ENCODE results near the gene SEMA6D. TPM values are rescaled to one million over a fixed set of nuclear protein-coding genes. Genes with fewer than 3 reads are reported as not detected.

SEMA6D gene
- total RNA-seq, 4 donors from 2014 or later, result 23.3 to 59.4 (median 42.7) TPM

GRCh38 chr15:47766406-47766805 lies 49.1 kb downstream of the SEMA6D start:
- Histone ChIP-seq H3K27ac (no peak overlapping the region), H3K36me3 (peaks cover 0 to 50% (median 24%) of the 10 kb centered on the region in 4 donors), H3K4me3 (no peak overlapping the region), H3K9me3 (no peaks in the 10 kb centered on the region), H3K27me3 (no peaks in the 10 kb centered on the region), H3K4me1 (no peaks in the 10 kb centered on the region)
- in situ Hi-C loops (cut with MboI; ENCODE audit: low pct_ligation_motif_present in 1 of 4, low pct_unique_long_range_greater_than_20kb in 1 of 4, low sequenced_read_pairs in 3 of 4), result no loop called here
- TF ChIP-seq EP300 (IDR thresholded peaks at IDR 0.05; ENCODE audit: low read depth) (no peak), CTCF (IDR thresholded peaks at IDR 0.05) (no peak), POLR2A (IDR thresholded peaks at IDR 0.05) (no peak), POLR2AphosphoS5 (IDR thresholded peaks at IDR 0.05) (no peak)
- intact Hi-C loops (cut with DNase I; ENCODE audit: low total_unique reads), result no loop called here
- DNase-seq, result no peak
- WGBS, 2 donors (ENCODE audit: low coverage in 1 of 2), result 80 to 86% methylated on average over 4 to 5 of the region's 5 CpGs

DNA sequence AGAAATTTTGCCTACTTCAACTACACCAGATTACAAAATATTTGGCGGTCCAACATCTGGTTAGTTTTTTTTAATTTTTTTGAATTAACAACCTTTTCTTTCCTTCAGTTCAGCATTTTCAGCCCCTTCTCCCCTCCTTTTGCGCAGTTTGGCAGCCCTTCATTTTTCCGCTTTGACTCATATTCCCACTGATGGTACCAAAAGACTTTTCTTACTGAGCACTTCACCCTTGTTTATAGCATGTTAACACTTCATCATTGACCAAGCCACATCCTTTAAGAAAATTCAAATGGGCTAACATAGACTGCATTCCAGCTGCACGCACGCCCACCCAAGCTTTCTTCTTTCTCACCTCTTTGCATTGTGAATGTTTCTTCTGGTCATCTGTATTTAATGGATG lies 49.7 kb downstream of the SEMA6D start:
- peaks cover 0 to 50% (median 24%) of the 10 kb centered on the region in 4 donors for H3K36me3 ChIP-seq
- intact Hi-C loops (cut with DNase I; ENCODE audit: low total_unique reads) (no loop called here), in situ Hi-C loops (cut with MboI; ENCODE audit: low pct_ligation_motif_present in 1 of 4, low pct_unique_long_range_greater_than_20kb in 1 of 4, low sequenced_read_pairs in 3 of 4) (no loop called here)
- no peak for TF ChIP-seq CTCF (IDR thresholded peaks at IDR 0.05)
- TF ChIP-seq EP300 (IDR thresholded peaks at IDR 0.05; ENCODE audit: low read depth), result no peak
- no peak for TF ChIP-seq POLR2AphosphoS5 (IDR thresholded peaks at IDR 0.05)
- TF ChIP-seq POLR2A (IDR thresholded peaks at IDR 0.05), result no peak
- H3K4me3 ChIP-seq, result no peak overlapping the region
- no peaks in the 10 kb centered on the region for H3K9me3 ChIP-seq
- H3K27ac ChIP-seq, result no peak overlapping the region
- H3K4me1 ChIP-seq, result no peaks in the 10 kb centered on the region
- no peak for DNase-seq
- 95 to 100% methylated on average over 3 to 5 of the region's 5 CpGs for WGBS, 2 donors (ENCODE audit: low coverage in 1 of 2)
- H3K27me3 ChIP-seq, result no peaks in the 10 kb centered on the region

- no peak overlapping the region for H3K27ac ChIP-seq
- H3K4me1 ChIP-seq, result no peaks in the 10 kb centered on the region
- in situ Hi-C loops (cut with MboI; ENCODE audit: low pct_ligation_motif_present in 1 of 4, low pct_unique_long_range_greater_than_20kb in 1 of 4, low sequenced_read_pairs in 3 of 4), result no loop called here
- H3K27me3 ChIP-seq, result no peaks in the 10 kb centered on the region
- no peak overlapping the region for H3K4me3 ChIP-seq
- no peaks in the 10 kb centered on the region for H3K9me3 ChIP-seq
- WGBS, 2 donors (ENCODE audit: low coverage in 1 of 2), result 86 to 90% methylated on average over 2 to 5 of the region's 5 CpGs
- TF ChIP-seq EP300 (IDR thresholded peaks at IDR 0.05; ENCODE audit: low read depth) (no peak), POLR2A (IDR thresholded peaks at IDR 0.05) (no peak), POLR2AphosphoS5 (IDR thresholded peaks at IDR 0.05) (no peak), CTCF (IDR thresholded peaks at IDR 0.05) (no peak)
- H3K36me3 ChIP-seq, result peaks cover 0 to 42% (median 18%) of the 10 kb centered on the region in 4 donors
- intact Hi-C loops (cut with DNase I; ENCODE audit: low total_unique reads), result no loop called here
- no peak for DNase-seq
These were observed 51.4 kb downstream of the SEMA6D start for GRCh38 chr15:47768735-47769134.

DNA sequence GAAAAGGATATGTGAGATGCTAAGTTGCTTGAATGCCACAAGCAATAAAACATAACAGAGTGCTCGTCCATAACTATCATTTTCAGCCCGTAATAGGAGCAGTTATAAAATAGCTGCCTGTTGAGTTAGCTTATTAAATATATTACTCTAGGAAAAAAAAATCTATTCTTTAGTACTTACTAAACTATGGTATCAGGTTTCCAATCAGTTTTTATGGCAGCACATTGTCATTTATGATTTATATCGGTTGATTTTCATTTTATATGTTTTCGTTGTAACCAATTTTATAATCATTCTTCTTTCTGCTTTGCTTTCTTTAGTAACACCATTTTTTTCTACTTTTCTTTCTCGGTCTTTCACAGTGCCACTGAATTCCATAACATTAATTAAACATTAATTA lies 51.9 kb downstream of the SEMA6D start:
- Histone ChIP-seq H3K4me3 (no peak overlapping the region), H3K9me3 (no peaks in the 10 kb centered on the region), H3K4me1 (no peaks in the 10 kb centered on the region), H3K27ac (no peak overlapping the region), H3K27me3 (no peaks in the 10 kb centered on the region), H3K36me3 (peaks cover 0 to 39% (median 16%) of the 10 kb centered on the region in 4 donors)
- no peak for TF ChIP-seq POLR2AphosphoS5 (IDR thresholded peaks at IDR 0.05)
- TF ChIP-seq CTCF (IDR thresholded peaks at IDR 0.05), result no peak
- TF ChIP-seq POLR2A (IDR thresholded peaks at IDR 0.05), result no peak
- TF ChIP-seq EP300 (IDR thresholded peaks at IDR 0.05; ENCODE audit: low read depth), result no peak
- in situ Hi-C loops (cut with MboI; ENCODE audit: low pct_ligation_motif_present in 1 of 4, low pct_unique_long_range_greater_than_20kb in 1 of 4, low sequenced_read_pairs in 3 of 4), result no loop called here
- intact Hi-C loops (cut with DNase I; ENCODE audit: low total_unique reads), result no loop called here
- 73 to 80% methylated on average over 5 of the region's 5 CpGs for WGBS, 2 donors (ENCODE audit: low coverage in 1 of 2)
- DNase-seq, result no peak

Measured in transverse colon (tissue), 4 donors.